ENCODE data around the gene OR51T1.

OR51T1 gene

GRCh38 chr11:4926608-4927007 lies 44.9 kb downstream of the OR51T1 start:
- FAIRE-seq = no peak
- DNase-seq (ENCODE audit: insufficient read length, low spot score) = no peak
- TF ChIP-seq CTCF (IDR thresholded peaks at IDR 0.05; ENCODE audit: insufficient read depth, missing control alignments) = no peak
